Measurements from ENCODE around the gene IL26. TPM values are rescaled to one million over a fixed set of nuclear protein-coding genes. Genes with fewer than 3 reads are reported as not detected.

The IL26 gene
- total and polyA plus RNA-seq, 2 donors from 2014 or later = not detected

- DNase-seq (no peak), FAIRE-seq (no peak)
- Histone ChIP-seq H3K9me3 (ENCODE audit: control insufficient read depth in 2 of 3, insufficient read depth in 1 of 3, low read length in 3 of 3) (no peaks in the 10 kb centered on the region), H3K27me3 (ENCODE audit: control insufficient read depth, insufficient read depth, low read length) (no peaks in the 10 kb centered on the region), H3K4me1 (ENCODE audit: control insufficient read depth in 2 of 3, insufficient read depth in 2 of 3, low read depth in 1 of 3, low read length in 3 of 3) (no peaks in the 10 kb centered on the region), H3K27ac (ENCODE audit: low read depth in 2 of 2, low read length in 2 of 2) (no peak overlapping the region), H3K9ac (ENCODE audit: low read length in 3 of 3) (no peak overlapping the region), H3K4me3 (ENCODE audit: low read length in 3 of 3) (no peak overlapping the region), H3K36me3 (ENCODE audit: control insufficient read depth in 2 of 3, insufficient read depth in 3 of 3, low read length in 3 of 3) (no peaks in the 10 kb centered on the region)
- intact Hi-C loops (cut with DNase I) = no loop called here
- no peak for TF ChIP-seq CTCF (IDR thresholded peaks at IDR 0.05; ENCODE audit: borderline replicate concordance, extremely low read depth, insufficient read depth)
Measured at GRCh38 chr12:68252077-68252476, 26.5 kb upstream of the IL26 start.

- H3K27me3 ChIP-seq (ENCODE audit: control insufficient read depth, insufficient read depth, low read length) = no peaks in the 10 kb centered on the region
- no peaks in the 10 kb centered on the region for H3K36me3 ChIP-seq (ENCODE audit: control insufficient read depth in 2 of 3, insufficient read depth in 3 of 3, low read length in 3 of 3)
- H3K27ac ChIP-seq (ENCODE audit: low read depth in 2 of 2, low read length in 2 of 2) = no peak overlapping the region
- DNase-seq = no peak
- intact Hi-C loops (cut with DNase I) = no loop called here
- H3K4me1 ChIP-seq (ENCODE audit: control insufficient read depth in 2 of 3, insufficient read depth in 2 of 3, low read depth in 1 of 3, low read length in 3 of 3) = no peaks in the 10 kb centered on the region
- H3K9me3 ChIP-seq (ENCODE audit: control insufficient read depth in 2 of 3, insufficient read depth in 1 of 3, low read length in 3 of 3) = no peaks in the 10 kb centered on the region
- no peak for TF ChIP-seq CTCF (IDR thresholded peaks at IDR 0.05; ENCODE audit: borderline replicate concordance, extremely low read depth, insufficient read depth)
- no peak for FAIRE-seq
- no peak overlapping the region for H3K4me3 ChIP-seq (ENCODE audit: low read length in 3 of 3)
- H3K9ac ChIP-seq (ENCODE audit: low read length in 3 of 3) = no peak overlapping the region
Measured at GRCh38 chr12:68250454-68250853, 24.8 kb upstream of the IL26 start.

GRCh38 chr12:68247785-68248184 is 22.2 kb upstream of the IL26 start:
- Histone ChIP-seq H3K36me3 (ENCODE audit: control insufficient read depth in 2 of 3, insufficient read depth in 3 of 3, low read length in 3 of 3) (no peaks in the 10 kb centered on the region), H3K27me3 (ENCODE audit: control insufficient read depth, insufficient read depth, low read length) (no peaks in the 10 kb centered on the region), H3K9ac (ENCODE audit: low read length in 3 of 3) (no peak overlapping the region), H3K27ac (ENCODE audit: low read depth in 2 of 2, low read length in 2 of 2) (no peak overlapping the region), H3K4me1 (ENCODE audit: control insufficient read depth in 2 of 3, insufficient read depth in 2 of 3, low read depth in 1 of 3, low read length in 3 of 3) (no peaks in the 10 kb centered on the region), H3K4me3 (ENCODE audit: low read length in 3 of 3) (no peak overlapping the region), H3K9me3 (ENCODE audit: control insufficient read depth in 2 of 3, insufficient read depth in 1 of 3, low read length in 3 of 3) (no peaks in the 10 kb centered on the region)
- no peak for TF ChIP-seq CTCF (IDR thresholded peaks at IDR 0.05; ENCODE audit: borderline replicate concordance, extremely low read depth, insufficient read depth)
- FAIRE-seq = no peak
- intact Hi-C loops (cut with DNase I) = no loop called here
- DNase-seq = no peak

DNA sequence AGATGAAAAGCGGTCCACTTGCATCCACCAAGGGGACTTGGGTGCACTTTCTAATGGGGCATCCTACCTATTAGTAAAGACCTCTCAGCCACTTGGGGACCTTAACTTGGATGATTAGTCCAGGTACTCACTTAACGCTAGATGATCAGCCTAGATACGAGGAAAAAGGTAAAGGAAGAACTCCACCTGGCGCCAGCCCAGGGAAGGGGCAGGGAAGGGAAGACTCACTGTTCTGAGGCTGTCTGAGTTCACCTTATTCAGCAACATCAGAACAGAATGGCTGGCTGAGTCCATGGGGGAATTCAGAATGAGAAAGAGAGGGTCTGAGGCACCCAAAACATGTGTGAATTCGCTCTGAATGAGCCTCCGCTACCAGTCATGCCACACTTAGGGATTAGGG is 20.7 kb upstream of the IL26 start:
- Histone ChIP-seq H3K9ac (ENCODE audit: low read length in 3 of 3) (no peak overlapping the region), H3K27me3 (ENCODE audit: control insufficient read depth, insufficient read depth, low read length) (no peaks in the 10 kb centered on the region), H3K36me3 (ENCODE audit: control insufficient read depth in 2 of 3, insufficient read depth in 3 of 3, low read length in 3 of 3) (no peaks in the 10 kb centered on the region), H3K27ac (ENCODE audit: low read depth in 2 of 2, low read length in 2 of 2) (no peak overlapping the region), H3K4me3 (ENCODE audit: low read length in 3 of 3) (no peak overlapping the region), H3K9me3 (ENCODE audit: control insufficient read depth in 2 of 3, insufficient read depth in 1 of 3, low read length in 3 of 3) (no peaks in the 10 kb centered on the region), H3K4me1 (ENCODE audit: control insufficient read depth in 2 of 3, insufficient read depth in 2 of 3, low read depth in 1 of 3, low read length in 3 of 3) (no peaks in the 10 kb centered on the region)
- no peak for DNase-seq
- TF ChIP-seq CTCF (IDR thresholded peaks at IDR 0.05; ENCODE audit: borderline replicate concordance, extremely low read depth, insufficient read depth) = no peak
- no peak for FAIRE-seq
- intact Hi-C loops (cut with DNase I) = no loop called here

Data from kidney (tissue), 14 donors.